ENCODE measurements around the gene TBC1D1. TPM values are rescaled to one million over a fixed set of nuclear protein-coding genes. Genes with fewer than 3 reads are reported as not detected.
A peak's percentile ranks its signal among the peaks of the same experiment; 100 is the strongest.

TBC1D1 gene
- total and polyA plus RNA-seq, 8 donors: 53.3 to 78.9 (median 71.1) TPM

DNA sequence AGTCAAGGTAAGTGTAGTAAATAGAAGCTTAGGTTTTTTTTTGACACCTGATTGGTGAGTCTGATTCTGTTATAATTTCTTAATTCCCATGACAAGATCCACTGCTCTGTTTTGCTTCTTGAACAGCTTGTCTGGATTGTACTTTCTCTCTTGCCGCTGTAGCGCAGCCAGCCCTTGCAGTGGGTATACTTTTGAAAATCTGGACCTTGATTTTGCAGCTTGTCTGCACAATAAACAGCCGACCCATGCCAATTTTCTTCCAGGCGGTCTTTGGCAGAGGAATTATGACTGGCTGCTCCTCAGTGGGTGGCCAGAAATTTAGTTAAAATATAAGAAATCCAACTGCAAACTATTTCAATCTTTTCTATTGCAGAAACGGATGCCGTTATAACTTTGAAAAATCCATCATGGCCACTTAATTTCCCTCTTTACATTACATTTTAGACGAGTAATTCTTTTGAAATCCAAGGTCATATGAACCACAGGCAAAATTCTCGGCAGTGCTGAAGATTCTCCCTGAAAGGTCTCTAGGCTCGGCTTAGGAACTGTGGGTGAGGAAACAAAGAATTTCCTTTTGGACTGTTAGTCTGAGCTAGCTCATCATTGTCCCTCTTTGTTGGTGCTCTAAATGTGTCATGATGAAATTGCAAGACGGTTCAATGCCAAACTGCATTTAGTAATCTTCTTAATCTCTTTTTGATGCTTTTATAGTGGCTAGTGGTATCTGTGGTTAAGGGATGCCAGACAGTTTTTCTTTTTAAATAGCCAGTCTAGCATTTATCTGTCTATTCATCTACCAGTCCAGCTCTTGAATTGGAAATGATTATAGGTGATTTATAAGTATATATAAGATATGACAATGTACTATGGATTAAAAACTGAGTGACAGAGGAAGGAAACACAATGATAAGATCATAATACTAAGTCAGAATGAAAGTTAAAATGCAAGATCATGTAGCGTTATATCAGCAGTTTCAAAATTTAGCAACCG is 37.8 kb downstream of the TBC1D1 start:
- ATAC-seq: no peak

DNA sequence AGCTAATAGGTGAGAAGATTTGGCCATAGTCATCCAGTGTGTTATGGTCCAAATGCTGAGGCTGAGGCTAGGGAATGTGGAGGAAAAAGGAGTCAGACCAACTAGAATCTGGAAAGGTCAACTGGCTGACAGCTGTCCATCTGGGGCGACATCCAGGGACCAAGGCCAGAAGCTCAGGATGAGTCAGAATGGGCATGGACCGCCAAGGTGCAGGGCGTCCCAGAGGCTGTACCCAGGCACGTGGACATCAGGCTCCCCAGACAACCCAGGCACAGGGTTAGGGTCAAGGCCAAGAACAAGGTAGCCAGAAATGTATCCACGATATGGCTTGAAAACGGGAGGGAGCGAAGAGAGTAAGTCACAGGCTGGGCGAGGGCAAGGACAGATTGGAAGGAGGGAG is 43.2 kb downstream of the TBC1D1 start:
- TF ChIP-seq, protein P1, sequence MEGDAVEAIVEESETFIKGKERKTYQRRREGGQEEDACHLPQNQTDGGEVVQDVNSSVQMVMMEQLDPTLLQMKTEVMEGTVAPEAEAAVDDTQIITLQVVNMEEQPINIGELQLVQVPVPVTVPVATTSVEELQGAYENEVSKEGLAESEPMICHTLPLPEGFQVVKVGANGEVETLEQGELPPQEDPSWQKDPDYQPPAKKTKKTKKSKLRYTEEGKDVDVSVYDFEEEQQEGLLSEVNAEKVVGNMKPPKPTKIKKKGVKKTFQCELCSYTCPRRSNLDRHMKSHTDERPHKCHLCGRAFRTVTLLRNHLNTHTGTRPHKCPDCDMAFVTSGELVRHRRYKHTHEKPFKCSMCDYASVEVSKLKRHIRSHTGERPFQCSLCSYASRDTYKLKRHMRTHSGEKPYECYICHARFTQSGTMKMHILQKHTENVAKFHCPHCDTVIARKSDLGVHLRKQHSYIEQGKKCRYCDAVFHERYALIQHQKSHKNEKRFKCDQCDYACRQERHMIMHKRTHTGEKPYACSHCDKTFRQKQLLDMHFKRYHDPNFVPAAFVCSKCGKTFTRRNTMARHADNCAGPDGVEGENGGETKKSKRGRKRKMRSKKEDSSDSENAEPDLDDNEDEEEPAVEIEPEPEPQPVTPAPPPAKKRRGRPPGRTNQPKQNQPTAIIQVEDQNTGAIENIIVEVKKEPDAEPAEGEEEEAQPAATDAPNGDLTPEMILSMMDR (IDR thresholded peaks at IDR 0.05): no peak
- Histone ChIP-seq H3K27ac (no peak overlapping the region), H3K4me3 (no peak overlapping the region), H3K27me3 (no peaks in the 10 kb centered on the region), H3K9me3 (no peaks in the 10 kb centered on the region), H3K4me1 (peaks cover 0 to 4% of the 10 kb centered on the region in 2 donors), H3K36me3 (no peaks in the 10 kb centered on the region)
- intact Hi-C loops (cut with DNase I): no loop called here
- ATAC-seq: no peak
- no peak for DNase-seq

More for the DNA sequence above, 37.8 kb downstream of the TBC1D1 start:
- no peaks in the 10 kb centered on the region for H3K36me3 ChIP-seq
- TF ChIP-seq, protein P1 (IDR thresholded peaks at IDR 0.05): no peak
- H3K27me3 ChIP-seq: no peaks in the 10 kb centered on the region
- DNase-seq: peak in 2 of 4 donors; percentile 20 to 27
- peaks cover 0 to 8% of the 10 kb centered on the region in 2 donors for H3K4me1 ChIP-seq
- no peak overlapping the region for H3K27ac ChIP-seq
- H3K4me3 ChIP-seq: no peak overlapping the region
- no peaks in the 10 kb centered on the region for H3K9me3 ChIP-seq
- intact Hi-C loops (cut with DNase I): no loop called here

DNA sequence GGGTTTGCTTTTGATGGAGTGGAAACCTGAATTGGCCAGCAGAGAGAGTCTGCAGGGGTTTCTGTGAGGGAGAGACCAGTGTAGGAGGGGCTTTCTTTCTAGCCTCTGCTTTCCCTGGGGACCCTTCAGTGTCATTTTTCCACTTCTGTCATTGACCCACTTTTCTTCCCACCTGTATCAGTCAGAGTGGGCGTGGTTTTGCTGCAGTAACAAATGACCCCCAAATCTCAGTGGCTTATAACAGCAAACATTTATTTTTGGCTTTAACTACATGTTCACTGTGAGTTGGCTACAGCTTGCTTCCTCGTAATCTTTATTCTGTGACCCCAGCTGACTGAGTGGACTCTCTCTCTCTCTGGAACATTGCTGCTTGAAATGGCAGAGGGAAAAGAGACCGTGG is 43.7 kb downstream of the TBC1D1 start:
- Histone ChIP-seq H3K27ac (no peak overlapping the region), H3K4me1 (no peaks in the 10 kb centered on the region), H3K27me3 (no peaks in the 10 kb centered on the region), H3K9me3 (no peaks in the 10 kb centered on the region), H3K36me3 (no peaks in the 10 kb centered on the region), H3K4me3 (no peak overlapping the region)
- intact Hi-C loops (cut with DNase I): no loop called here
- DNase-seq (no peak), ATAC-seq (no peak)
- TF ChIP-seq, protein P1 (IDR thresholded peaks at IDR 0.05): no peak

DNA sequence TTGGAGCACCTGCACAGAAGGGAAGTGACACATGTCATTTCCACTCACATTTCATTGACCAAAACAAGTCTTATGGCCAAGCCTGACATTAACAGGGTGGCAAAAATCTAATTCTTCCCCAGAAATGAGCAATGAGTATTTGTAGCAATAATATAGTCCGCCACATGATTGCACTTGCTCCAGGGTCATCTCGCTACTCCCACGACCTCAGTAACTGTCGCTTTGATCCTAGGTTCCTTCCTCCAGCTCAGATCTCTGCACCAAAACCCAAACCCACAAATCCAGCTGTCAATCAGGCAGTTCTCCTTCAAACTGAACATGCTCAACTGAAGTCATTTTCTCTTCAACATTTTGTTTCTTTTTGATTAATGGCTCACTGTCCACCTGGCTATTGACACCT is 44.1 kb downstream of the TBC1D1 start:
- Histone ChIP-seq H3K36me3 (no peaks in the 10 kb centered on the region), H3K27me3 (no peaks in the 10 kb centered on the region), H3K27ac (no peak overlapping the region), H3K4me1 (no peaks in the 10 kb centered on the region), H3K4me3 (no peak overlapping the region), H3K9me3 (no peaks in the 10 kb centered on the region)
- intact Hi-C loops (cut with DNase I): no loop called here
- TF ChIP-seq, protein P1 (IDR thresholded peaks at IDR 0.05): no peak
- ATAC-seq (no peak), DNase-seq (no peak)

DNA sequence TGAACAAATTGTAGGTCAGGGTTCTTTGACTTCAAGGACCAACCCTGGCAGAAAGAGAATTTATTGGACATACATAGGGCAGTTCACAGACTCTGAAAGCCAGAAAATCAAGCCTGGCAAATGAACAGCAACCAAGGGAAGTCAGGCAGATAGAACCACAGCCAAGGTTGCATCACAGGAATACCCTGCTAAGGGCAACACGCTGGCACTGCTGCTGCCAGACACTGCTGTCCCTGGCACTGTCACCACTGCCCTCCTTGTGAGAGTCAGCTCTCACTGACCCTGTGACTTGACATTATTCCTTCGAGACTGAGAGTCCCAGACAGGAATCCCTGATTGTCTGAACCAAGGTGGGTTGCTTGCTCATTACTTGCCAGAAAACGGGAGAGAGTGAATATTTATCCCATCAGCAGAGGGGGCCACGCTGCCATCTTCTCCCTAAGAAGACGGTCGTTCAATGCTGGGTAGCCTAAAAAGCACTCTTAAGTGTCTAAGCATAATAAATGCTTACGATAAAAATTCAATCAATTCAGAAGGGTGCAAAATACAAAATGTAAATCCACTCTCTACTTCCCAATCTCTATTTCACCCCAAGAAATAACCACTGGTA is 46.1 kb downstream of the TBC1D1 start:
- TF ChIP-seq, protein P1 (IDR thresholded peaks at IDR 0.05): no peak
- H3K4me3 ChIP-seq: no peak overlapping the region
- DNase-seq: no peak
- no peak overlapping the region for H3K27ac ChIP-seq
- no peaks in the 10 kb centered on the region for H3K4me1 ChIP-seq
- intact Hi-C loops (cut with DNase I): no loop called here
- H3K27me3 ChIP-seq: no peaks in the 10 kb centered on the region
- no peaks in the 10 kb centered on the region for H3K9me3 ChIP-seq
- no peaks in the 10 kb centered on the region for H3K36me3 ChIP-seq
- peak; percentile 34 for ATAC-seq

Measured in left lung (tissue), 10 donors.